ENCODE measurements around the gene ADM2. TPM values are rescaled to one million over a fixed set of nuclear protein-coding genes. Genes with fewer than 3 reads are reported as not detected.

ADM2 gene
- polyA plus RNA-seq, 1 of the 3 experiments (the other 2 are of a cell fraction): 0.61 TPM

GRCh38 chr22:50505276-50505775, 24.0 kb downstream of the ADM2 start:
- Histone ChIP-seq H3K4me2 (no peak overlapping the region), H3K9me2 (no peaks in the 10 kb centered on the region), H3K4me3 (ENCODE audit: low read depth in 2 of 2, low read length in 1 of 2) (no peak overlapping the region), H4K20me1 (ENCODE audit: insufficient read depth) (no peaks in the 10 kb centered on the region), H3K27me3 (ENCODE audit: insufficient read depth) (no peaks in the 10 kb centered on the region), H3K27ac (ENCODE audit: low read depth in 2 of 2, low read length in 1 of 2) (no peak overlapping the region), H3F3A (replicated peaks; ENCODE audit: insufficient read depth) (peaks cover 6% of the 10 kb centered on the region), H2AFZ (ENCODE audit: low read depth) (no peak overlapping the region), H3K9ac (no peak overlapping the region), H3K9me3 (no peaks in the 10 kb centered on the region), H3K36me3 (replicated peaks in 1 of 2; ENCODE audit: control insufficient read depth in 1 of 2, insufficient read depth in 2 of 2, low read length in 1 of 2) (peaks cover 0 to 18% of the 10 kb centered on the region in 2 experiments), H3K79me2 (ENCODE audit: insufficient read depth) (peaks cover 45% of the 10 kb centered on the region), H3K4me1 (ENCODE audit: control insufficient read depth in 1 of 2, insufficient read depth in 2 of 2, low read depth in 1 of 2, low read length in 1 of 2) (peaks cover 7 to 14% of the 10 kb centered on the region in 2 experiments; a peak in 3 of 4 replicates)
- TF ChIP-seq RXRA (IDR thresholded peaks at IDR 0.05; ENCODE audit: borderline replicate concordance, low read depth): no peak
- TF ChIP-seq EZH2phosphoT487 (IDR thresholded peaks at IDR 0.05; ENCODE audit: borderline replicate concordance, low read depth): no peak
- TF ChIP-seq REST (IDR thresholded peaks at IDR 0.05; ENCODE audit: low read depth, low read length): no peak
- TF ChIP-seq SIN3A (IDR thresholded peaks at IDR 0.05; ENCODE audit: borderline replicate concordance, low read depth, low read length): no peak
- no peak for TF ChIP-seq NFIC (IDR thresholded peaks at IDR 0.05; ENCODE audit: borderline replicate concordance)
- no peak for TF ChIP-seq ZBTB33 (IDR thresholded peaks at IDR 0.05; ENCODE audit: borderline replicate concordance, low read depth)
- no peak for TF ChIP-seq ELF1 (IDR thresholded peaks at IDR 0.05)
- no peak for TF ChIP-seq NRF1 (IDR thresholded peaks at IDR 0.05; ENCODE audit: low read depth, low read length)
- TF ChIP-seq RAD21 (IDR thresholded peaks at IDR 0.05; ENCODE audit: low read length): no peak
- no peak for TF ChIP-seq GABPA (IDR thresholded peaks at IDR 0.05; ENCODE audit: low read depth)
- no peak for TF ChIP-seq IRF3 (IDR thresholded peaks at IDR 0.05; ENCODE audit: low read depth, low read length)
- TF ChIP-seq USF1 (IDR thresholded peaks at IDR 0.05; ENCODE audit: borderline replicate concordance, low read depth): no peak
- no peak for TF ChIP-seq JUND (IDR thresholded peaks at IDR 0.05)
- 93% methylated on average over 4 of the region's 14 CpGs for WGBS (ENCODE audit: low lambda C conversion rate)
- ChIA-PET POLR2A (no interaction called here), CTCF (no interaction called here)
- no peak for DNase-seq

Measured in SK-N-SH (cell line).